ENCODE data around the gene ZNF443.

DNA sequence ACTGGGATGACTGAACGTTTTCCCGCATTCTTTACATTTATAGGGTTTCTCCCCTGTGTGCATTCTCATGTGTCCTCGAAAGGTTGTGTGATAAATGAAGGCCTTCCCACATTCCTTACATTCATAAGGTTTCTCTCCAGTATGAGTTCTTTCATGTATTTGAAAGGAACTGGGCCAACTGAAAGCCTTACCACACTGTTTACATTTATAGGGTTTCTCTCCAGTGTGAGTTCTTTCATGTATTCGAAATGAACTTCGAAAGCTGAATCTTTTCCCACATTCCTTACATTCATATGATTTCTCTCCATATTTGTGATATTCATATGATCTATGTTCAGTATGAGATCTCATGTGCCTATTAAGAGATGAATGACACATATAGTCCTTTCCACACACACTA lies 24.4 kb upstream of the ZNF443 start:
- TF ChIP-seq, protein P1, sequence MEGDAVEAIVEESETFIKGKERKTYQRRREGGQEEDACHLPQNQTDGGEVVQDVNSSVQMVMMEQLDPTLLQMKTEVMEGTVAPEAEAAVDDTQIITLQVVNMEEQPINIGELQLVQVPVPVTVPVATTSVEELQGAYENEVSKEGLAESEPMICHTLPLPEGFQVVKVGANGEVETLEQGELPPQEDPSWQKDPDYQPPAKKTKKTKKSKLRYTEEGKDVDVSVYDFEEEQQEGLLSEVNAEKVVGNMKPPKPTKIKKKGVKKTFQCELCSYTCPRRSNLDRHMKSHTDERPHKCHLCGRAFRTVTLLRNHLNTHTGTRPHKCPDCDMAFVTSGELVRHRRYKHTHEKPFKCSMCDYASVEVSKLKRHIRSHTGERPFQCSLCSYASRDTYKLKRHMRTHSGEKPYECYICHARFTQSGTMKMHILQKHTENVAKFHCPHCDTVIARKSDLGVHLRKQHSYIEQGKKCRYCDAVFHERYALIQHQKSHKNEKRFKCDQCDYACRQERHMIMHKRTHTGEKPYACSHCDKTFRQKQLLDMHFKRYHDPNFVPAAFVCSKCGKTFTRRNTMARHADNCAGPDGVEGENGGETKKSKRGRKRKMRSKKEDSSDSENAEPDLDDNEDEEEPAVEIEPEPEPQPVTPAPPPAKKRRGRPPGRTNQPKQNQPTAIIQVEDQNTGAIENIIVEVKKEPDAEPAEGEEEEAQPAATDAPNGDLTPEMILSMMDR (tag by site-specific recombination; IDR thresholded peaks at IDR 0.05), result no peak
- TF ChIP-seq ZNF610 (tag by site-specific recombination; IDR thresholded peaks at IDR 0.05; ENCODE audit: borderline replicate concordance), result no peak
- TF ChIP-seq ZIC2 (tag by site-specific recombination; IDR thresholded peaks at IDR 0.05), result no peak
- TF ChIP-seq KLF1 (tag by site-specific recombination; IDR thresholded peaks at IDR 0.05), result no peak
- TF ChIP-seq ZNF175 (tag by site-specific recombination; IDR thresholded peaks at IDR 0.05), result no peak
- TF ChIP-seq, protein P2, sequence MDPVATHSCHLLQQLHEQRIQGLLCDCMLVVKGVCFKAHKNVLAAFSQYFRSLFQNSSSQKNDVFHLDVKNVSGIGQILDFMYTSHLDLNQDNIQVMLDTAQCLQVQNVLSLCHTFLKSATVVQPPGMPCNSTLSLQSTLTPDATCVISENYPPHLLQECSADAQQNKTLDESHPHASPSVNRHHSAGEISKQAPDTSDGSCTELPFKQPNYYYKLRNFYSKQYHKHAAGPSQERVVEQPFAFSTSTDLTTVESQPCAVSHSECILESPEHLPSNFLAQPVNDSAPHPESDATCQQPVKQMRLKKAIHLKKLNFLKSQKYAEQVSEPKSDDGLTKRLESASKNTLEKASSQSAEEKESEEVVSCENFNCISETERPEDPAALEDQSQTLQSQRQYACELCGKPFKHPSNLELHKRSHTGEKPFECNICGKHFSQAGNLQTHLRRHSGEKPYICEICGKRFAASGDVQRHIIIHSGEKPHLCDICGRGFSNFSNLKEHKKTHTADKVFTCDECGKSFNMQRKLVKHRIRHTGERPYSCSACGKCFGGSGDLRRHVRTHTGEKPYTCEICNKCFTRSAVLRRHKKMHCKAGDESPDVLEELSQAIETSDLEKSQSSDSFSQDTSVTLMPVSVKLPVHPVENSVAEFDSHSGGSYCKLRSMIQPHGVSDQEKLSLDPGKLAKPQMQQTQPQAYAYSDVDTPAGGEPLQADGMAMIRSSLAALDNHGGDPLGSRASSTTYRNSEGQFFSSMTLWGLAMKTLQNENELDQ (tag by site-specific recombination; IDR thresholded peaks at IDR 0.05; ENCODE audit: low read depth), result no peak

Data from HEK293 (cell line).